Fibroblast of pulmonary artery (primary cell): ENCODE results near the gene HDAC9.

Experiments
- DNase-seq: peaks from one replicate; pipeline ENCODE4 v3.0.0-alpha.2; 2010; ENCODE audit warnings: low read depth
- H3K4me3 ChIP-seq: replicated peaks from 2 replicates; pipeline ENCODE4 v1.5.1; 2011; ENCODE audit warnings: low read depth, mild to moderate bottlenecking, control low read depth, low read length, moderate library complexity
- TF ChIP-seq, protein P1 (sequence below): IDR thresholded peaks from 2 replicates; pipeline ENCODE4 v1.5.1; 2011; ENCODE audit warnings: mild to moderate bottlenecking, control low read depth, low read length, inconsistent platforms; ENCODE audit errors: missing control alignments

The HDAC9 gene

DNA sequence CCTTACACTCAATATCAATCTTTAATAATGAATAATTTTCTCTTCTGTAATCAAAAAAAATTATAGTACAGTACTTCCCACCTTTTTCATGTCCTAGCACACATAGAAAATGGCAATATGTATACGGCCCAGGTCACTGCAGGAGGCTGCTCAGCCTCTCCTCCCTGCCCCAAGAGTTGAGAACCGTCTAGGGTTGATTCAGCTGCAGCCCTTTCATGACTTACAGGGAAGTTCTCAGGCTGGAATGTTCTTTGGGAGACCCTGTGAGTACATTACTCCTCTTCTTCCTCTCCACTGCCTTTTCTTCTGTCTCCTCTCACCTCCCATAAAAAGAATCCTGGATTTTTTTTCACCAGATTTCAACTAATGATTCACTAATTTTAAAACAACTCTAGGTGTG lies 180.0 kb downstream of the HDAC9 start:
- no peak overlapping the region for H3K4me3 ChIP-seq
- DNase-seq, result no peak
- TF ChIP-seq, protein P1, sequence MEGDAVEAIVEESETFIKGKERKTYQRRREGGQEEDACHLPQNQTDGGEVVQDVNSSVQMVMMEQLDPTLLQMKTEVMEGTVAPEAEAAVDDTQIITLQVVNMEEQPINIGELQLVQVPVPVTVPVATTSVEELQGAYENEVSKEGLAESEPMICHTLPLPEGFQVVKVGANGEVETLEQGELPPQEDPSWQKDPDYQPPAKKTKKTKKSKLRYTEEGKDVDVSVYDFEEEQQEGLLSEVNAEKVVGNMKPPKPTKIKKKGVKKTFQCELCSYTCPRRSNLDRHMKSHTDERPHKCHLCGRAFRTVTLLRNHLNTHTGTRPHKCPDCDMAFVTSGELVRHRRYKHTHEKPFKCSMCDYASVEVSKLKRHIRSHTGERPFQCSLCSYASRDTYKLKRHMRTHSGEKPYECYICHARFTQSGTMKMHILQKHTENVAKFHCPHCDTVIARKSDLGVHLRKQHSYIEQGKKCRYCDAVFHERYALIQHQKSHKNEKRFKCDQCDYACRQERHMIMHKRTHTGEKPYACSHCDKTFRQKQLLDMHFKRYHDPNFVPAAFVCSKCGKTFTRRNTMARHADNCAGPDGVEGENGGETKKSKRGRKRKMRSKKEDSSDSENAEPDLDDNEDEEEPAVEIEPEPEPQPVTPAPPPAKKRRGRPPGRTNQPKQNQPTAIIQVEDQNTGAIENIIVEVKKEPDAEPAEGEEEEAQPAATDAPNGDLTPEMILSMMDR, result no peak

DNA sequence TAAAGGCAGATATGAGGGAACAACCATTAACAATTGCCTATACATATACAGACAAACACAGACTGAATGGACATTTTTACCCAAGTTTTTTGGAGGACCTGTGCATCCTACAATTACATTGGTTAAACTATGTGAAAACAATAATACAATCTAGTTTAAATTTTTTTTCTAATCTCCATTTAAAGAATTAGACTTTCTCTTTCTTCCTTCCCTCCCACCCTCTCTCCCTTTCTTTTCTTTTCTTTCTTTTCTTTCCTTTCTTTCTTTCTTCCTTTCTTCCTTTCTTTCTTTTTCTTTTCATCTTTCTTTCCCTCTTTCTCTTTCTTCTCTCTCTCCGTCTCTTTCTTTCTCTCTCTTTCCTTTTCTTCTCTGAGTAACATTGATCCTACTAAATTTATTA lies 183.7 kb downstream of the HDAC9 start:
- no peak overlapping the region for H3K4me3 ChIP-seq
- DNase-seq, result no peak
- TF ChIP-seq, protein P1, result no peak

DNA sequence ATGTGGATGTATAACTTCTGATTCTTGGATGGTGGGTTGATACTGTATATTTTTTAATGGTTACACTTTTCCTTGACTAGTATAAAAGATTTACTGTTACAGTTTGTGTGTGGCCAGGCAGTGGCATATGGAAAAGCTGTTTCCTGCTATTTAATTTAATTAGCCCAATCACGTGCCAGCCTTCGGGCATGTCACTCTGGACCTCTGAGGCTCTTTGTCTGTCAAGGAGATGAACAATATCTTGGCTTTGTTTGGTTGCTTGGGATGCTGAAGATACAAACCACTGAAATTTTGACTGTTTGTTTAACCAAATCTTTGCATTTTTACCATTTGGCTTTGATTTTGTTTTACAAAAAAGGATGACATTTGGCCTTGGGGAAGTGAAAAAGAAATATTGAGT lies 185.0 kb downstream of the HDAC9 start:
- DNase-seq, result no peak
- H3K4me3 ChIP-seq, result no peak overlapping the region
- TF ChIP-seq, protein P1, result no peak

DNA sequence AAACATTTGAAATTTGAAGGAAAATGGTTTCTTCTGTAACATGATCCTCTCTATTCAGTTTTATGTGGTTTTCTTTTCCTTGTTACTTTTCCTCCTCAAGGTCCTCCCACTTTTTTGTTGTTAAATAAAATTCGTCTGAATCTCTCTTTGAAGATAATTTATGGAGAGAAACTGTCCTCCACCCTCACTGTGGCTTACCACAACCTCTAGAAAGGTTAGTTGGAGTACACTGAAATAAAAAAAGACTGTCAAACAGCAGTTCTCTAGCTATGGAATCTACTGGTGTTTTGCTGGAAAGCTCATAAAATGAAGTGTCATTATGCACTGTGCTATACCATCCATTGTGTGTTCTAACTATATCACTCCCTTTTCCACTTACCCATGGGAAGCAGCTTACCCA lies 189.4 kb downstream of the HDAC9 start:
- no peak for DNase-seq
- H3K4me3 ChIP-seq, result no peak overlapping the region
- TF ChIP-seq, protein P1, result no peak

DNA sequence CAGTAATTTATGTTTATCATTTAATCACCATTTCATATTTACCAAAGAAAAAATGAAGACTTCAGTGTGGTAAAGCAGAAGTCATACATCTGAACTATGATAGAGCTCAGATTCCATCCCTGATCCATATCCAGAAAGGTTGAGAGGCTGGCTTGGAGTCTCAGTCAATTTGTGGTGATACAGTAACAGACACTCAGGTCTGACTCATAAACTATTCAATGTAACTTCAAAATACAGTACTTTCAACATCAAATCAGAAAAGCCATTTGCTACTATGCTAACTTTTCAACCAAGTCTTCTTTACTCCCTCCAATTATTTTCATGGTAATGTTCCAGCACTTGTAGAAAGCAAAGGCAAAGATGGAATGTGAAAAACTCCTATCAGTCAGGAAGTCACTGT lies 190.4 kb downstream of the HDAC9 start:
- H3K4me3 ChIP-seq, result no peak overlapping the region
- DNase-seq, result no peak
- TF ChIP-seq, protein P1, result no peak

DNA sequence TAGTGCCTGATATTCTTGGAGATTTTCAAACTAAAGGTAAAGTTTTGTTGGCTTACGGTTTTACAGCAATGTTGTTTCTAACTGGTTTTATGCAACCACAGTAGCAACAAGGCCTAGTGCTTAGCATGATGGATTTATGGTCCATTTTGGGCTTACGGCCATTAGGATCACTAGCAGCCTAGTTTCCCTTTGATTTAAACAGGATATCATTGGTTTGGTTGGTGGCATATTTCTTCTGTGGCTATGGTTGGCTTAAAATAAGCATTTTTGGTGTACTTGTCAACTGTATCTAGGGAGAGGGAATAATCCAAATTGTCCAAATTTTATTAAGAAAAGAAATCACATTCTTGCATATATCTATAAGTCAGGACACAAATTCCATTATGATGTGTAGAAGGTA lies 194.0 kb downstream of the HDAC9 start:
- DNase-seq, result no peak
- TF ChIP-seq, protein P1, result no peak
- H3K4me3 ChIP-seq, result no peak overlapping the region

DNA sequence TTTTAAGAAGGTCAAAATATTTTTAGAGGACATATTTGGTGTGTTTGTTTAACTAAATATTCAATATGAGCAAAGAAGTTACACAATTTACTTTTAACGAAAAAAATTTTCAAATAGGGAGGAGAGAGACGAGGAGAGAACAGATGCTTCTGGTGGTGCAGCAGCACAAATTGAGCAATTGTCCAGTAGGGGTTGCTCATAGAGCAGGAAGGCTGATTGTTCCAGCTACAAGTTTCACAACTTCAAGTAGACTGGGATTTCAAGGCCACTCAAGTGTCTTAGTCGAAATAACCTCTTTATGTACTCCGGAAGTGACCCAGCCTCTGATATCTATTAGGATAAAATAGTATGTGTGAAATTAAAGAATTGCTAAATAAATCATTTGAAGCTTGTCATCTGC lies 197.9 kb downstream of the HDAC9 start:
- TF ChIP-seq, protein P1, result peak; percentile 88
- H3K4me3 ChIP-seq, result no peak overlapping the region
- DNase-seq, result peak; percentile 93
